SKM-1 treated with dmso at 0.1 percent for 144 hours (cell line): ENCODE data around the gene AK1.

Source experiments
- DNase-seq: peaks from one replicate; lab custom pipeline; 2025; ENCODE audit not compliant: unreplicated experiment; lab: John Stamatoyannopoulos, UW

AK1 gene

DNA sequence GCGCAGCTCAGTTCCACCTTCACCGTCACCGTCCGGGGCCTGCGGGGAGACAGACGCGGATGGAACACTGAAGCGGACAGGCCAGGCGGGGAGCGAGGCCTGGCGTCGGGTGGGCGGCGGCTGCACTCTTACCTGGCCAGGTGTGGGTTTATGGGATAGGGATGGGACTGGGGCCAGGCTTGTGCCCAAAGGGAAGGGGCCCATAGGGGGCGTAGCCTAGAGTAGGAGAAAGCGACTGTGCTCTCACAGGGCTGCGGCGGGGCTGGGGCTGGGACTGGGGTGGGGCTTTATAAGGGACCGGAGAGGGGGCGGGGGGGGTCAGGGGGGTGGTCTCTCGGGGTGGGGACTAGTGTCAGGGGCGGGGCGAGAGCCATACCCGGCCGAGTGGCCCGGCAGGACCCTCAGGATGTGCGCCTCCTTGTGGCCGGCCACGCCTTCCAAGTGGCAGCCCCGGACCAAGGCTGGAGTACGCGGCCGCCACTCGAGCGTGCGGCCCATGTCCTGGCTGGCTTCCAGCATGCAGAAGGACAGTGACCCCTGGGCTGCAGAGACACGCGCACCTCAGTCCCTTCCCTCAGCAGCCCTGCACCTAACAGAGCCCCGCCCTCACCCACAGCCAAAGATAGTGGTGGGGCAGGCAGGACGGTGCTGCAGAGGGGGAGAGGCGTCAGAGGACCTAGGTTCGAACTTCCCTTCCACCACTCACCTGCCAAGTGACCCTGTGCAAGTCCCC, 52.0 kb downstream of the AK1 start:
- no peak for DNase-seq

DNA sequence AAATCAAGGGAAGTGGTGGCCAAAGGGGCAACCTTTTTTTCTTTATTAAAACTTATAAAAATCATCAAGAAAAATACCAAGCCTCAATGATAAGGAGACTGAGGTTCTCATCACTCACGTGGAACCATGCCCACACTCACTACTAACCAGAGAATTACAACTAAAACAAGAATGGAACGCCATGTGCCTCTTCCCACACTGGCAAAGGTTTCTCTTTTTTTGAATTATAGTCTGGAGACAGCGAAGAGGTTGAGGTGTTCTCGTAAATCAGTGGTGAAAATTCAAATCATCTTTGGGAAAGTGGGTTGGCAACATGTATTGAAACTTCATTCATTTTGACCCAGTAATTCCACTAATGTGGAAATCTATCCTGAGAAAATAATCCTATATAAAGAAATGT, 55.4 kb downstream of the AK1 start:
- DNase-seq: no peak

DNA sequence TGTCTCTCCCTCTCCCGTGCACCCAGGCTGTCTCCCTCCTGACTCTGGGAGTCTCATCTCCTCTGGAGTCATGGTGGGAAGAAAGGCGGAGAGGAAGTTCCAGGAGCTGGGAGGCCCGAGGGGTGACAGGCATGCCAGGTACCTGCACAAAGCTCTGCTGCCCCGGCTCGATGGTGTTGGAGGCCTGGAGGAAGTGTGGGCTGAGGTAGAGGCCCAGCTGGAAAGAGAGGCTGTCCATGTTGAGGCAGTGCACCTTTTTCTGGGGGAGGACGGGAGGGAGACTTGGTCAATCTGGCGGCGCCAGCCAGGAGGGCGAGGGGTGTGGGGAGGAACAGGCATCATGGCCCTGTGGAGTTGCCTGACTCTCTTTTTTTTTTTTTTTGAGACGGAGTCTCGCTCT, 58.9 kb downstream of the AK1 start:
- DNase-seq: no peak

DNA sequence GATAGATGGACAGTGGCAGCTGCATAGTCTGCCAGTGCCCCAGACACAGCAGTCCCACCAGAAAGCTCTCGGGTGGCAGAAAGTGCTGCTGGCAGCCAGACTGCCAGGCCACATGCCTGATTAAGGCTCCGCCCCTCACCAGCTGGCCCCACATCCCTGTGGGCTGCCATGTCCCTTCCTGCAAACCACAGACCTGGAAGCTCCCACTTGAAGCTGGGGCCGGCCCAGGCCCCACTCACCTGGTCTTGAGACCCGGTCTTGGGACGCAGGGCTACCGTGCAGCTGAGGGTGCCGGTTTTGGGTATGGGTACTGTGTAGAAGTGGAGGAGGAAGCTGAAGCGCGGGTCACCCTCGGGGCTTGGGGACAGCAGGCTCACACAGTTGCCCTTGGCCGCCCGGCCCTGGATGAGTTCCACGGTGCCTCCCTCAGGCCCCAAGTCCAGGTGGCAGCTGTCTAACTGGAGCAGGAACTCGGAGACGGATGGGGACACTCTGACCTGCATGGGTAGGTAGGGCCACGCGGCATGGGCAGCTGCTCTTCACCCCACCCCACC, 59.5 kb downstream of the AK1 start:
- DNase-seq: no peak

DNA sequence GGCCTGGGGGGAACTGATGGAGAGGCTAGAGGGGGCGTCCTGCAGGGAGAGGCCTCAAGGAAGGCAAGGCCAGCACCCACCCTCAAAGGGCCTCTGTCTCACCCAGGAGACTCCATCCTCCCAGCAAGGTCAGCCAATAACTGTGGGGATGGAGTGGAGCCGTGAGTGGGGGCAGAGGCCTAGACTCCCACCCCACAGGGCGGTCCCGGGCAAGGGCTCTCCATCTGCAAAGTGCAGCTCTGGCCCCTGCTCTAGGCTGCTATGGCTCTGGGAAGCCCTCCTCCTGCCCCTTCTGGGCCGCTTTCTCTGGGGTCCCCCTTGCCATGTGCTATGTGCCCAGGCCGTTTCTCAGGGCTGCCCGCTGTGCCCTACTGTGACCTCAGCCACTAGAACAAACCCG, 60.7 kb downstream of the AK1 start:
- no peak for DNase-seq
